Lower lobe of right lung (tissue), 2 donors: Measurements from ENCODE around the gene SNAI1. TPM values are rescaled to one million over a fixed set of nuclear protein-coding genes. Genes with fewer than 3 reads are reported as not detected.

Source experiments
- ATAC-seq, 2 donors: fragments of 200-7000 bp; cut with Tn5 transposase; one replicate each; pipeline ENCODE4 v1.9.1; 2020 to 2022; ENCODE audit warnings: mild to moderate bottlenecking in 2 of 2, moderate library complexity in 2 of 2
- DNase-seq: peaks from one replicate; pipeline ENCODE4 v3.0.0-alpha.2; 2020
- H3K27ac ChIP-seq: fragments of 200-600 bp; one replicate; pipeline ENCODE4 v1.8.0; 2022
- H3K27me3 ChIP-seq: fragments of 200-600 bp; one replicate; pipeline ENCODE4 v1.8.0; 2022; ENCODE audit warnings: low read depth
- H3K36me3 ChIP-seq: fragments of 200-600 bp; one replicate; pipeline ENCODE4 v1.8.0; 2022; ENCODE audit warnings: mild to moderate bottlenecking
- H3K4me1 ChIP-seq: fragments of 200-600 bp; one replicate; pipeline ENCODE4 v1.8.0; 2022
- H3K4me3 ChIP-seq: fragments of 200-600 bp; one replicate; pipeline ENCODE4 v1.8.0; 2022; ENCODE audit warnings: mild to moderate bottlenecking
- H3K9me3 ChIP-seq: fragments of 200-600 bp; one replicate; pipeline ENCODE4 v1.8.0; 2022
- intact Hi-C: fragments of 100-400 bp; cut with DNase I; formaldehyde crosslinking; loops from one replicate; pipeline ENCODE4 v1.11.0; 2022
- total RNA-seq: library from RNA; stranded (reverse); fragmentation: NEBNext Ultra II Directional; extraction: Animal tissue kit (Norgen Biotek cat#: 25700); gene quantifications from one replicate; pipeline ENCODE4 v1.2.1, GENCODE V29; 2021
- TF ChIP-seq, protein P1 (sequence below): fragments of 200-600 bp; IDR thresholded peaks from one replicate; pipeline ENCODE4 v1.8.0; 2022; ENCODE audit warnings: antibody characterized with exemption, mild to moderate bottlenecking
- donor health status: DM: no; HTN: yes; CAD: no; lungs with severe emphysema.

The SNAI1 gene
- total RNA-seq, 1 donor from 2014 or later: 1.9 TPM

DNA sequence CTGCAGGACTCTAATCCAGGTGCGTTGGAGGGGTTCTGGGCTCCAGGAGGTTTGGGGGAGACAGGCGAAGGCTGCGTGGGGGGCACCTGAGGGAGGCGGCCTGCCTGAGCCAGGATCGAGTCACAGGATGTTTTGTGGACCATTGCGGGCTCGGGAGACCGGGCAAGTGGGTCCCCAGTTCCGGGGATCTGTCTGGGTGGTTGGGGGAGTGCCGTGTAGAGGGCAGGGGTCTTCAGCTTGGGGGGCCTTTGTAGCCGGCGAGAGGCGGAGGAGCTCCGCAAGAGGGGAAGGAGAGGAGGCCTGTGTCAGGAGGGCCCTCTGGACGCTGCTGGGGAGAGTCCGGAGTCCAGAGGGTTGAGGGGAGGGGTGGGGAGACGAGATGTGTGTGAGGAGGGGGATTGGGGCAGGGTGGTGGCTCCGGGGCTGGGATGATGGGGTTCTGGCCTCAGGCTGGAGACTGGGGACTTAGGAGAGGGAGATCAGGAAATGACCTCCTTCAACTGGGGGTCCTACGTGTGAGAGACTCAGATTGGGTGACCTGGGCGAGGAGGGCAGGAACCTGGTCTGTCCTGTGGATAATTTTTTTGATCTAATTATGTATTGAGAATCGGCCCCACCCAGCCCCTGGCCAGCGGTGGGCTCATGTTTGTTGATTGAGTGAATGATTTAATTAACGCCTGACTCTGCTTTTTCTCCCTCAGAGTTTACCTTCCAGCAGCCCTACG lies 505 bp downstream of the SNAI1 start:
- peak overlapping the region; percentile 72 for H3K27ac ChIP-seq
- H3K27me3 ChIP-seq: no peaks in the 10 kb centered on the region
- ATAC-seq: no peak
- intact Hi-C loops: no loop called here
- H3K4me1 ChIP-seq: peaks cover 55% of the 10 kb centered on the region
- H3K4me3 ChIP-seq: peak overlapping the region; percentile 62
- TF ChIP-seq, protein P1, sequence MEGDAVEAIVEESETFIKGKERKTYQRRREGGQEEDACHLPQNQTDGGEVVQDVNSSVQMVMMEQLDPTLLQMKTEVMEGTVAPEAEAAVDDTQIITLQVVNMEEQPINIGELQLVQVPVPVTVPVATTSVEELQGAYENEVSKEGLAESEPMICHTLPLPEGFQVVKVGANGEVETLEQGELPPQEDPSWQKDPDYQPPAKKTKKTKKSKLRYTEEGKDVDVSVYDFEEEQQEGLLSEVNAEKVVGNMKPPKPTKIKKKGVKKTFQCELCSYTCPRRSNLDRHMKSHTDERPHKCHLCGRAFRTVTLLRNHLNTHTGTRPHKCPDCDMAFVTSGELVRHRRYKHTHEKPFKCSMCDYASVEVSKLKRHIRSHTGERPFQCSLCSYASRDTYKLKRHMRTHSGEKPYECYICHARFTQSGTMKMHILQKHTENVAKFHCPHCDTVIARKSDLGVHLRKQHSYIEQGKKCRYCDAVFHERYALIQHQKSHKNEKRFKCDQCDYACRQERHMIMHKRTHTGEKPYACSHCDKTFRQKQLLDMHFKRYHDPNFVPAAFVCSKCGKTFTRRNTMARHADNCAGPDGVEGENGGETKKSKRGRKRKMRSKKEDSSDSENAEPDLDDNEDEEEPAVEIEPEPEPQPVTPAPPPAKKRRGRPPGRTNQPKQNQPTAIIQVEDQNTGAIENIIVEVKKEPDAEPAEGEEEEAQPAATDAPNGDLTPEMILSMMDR: no peak
- DNase-seq: no peak
- no peaks in the 10 kb centered on the region for H3K9me3 ChIP-seq
- peaks cover 11% of the 10 kb centered on the region for H3K36me3 ChIP-seq

- TF ChIP-seq, protein P1: no peak
- Histone ChIP-seq H3K4me1 (peaks cover 58% of the 10 kb centered on the region), H3K36me3 (peaks cover 11% of the 10 kb centered on the region), H3K27ac (peak overlapping the region; percentile 72), H3K4me3 (peak overlapping the region; percentile 62), H3K9me3 (no peaks in the 10 kb centered on the region), H3K27me3 (no peaks in the 10 kb centered on the region)
- ATAC-seq (no peak), DNase-seq (no peak)
- intact Hi-C loops: no loop called here
Measured at GRCh38 chr20:49983848-49984408, 1.1 kb downstream of the SNAI1 start.

- peaks cover 58% of the 10 kb centered on the region for H3K4me1 ChIP-seq
- TF ChIP-seq, protein P1: no peak
- H3K27me3 ChIP-seq: no peaks in the 10 kb centered on the region
- no peaks in the 10 kb centered on the region for H3K9me3 ChIP-seq
- H3K4me3 ChIP-seq: peak overlapping the region; percentile 62
- H3K27ac ChIP-seq: peak overlapping the region; percentile 72
- intact Hi-C loops: no loop called here
- peaks cover 11% of the 10 kb centered on the region for H3K36me3 ChIP-seq
- DNase-seq (no peak), ATAC-seq (no peak)
Measured at GRCh38 chr20:49984426-49985153, 1.8 kb downstream of the SNAI1 start.

GRCh38 chr20:49985157-49985556 lies 2.4 kb downstream of the SNAI1 start:
- peaks cover 63% of the 10 kb centered on the region for H3K4me1 ChIP-seq
- no peaks in the 10 kb centered on the region for H3K9me3 ChIP-seq
- peaks cover 11% of the 10 kb centered on the region for H3K36me3 ChIP-seq
- TF ChIP-seq, protein P1: no peak
- H3K27ac ChIP-seq: no peak overlapping the region
- H3K4me3 ChIP-seq: peak overlapping the region; percentile 62
- H3K27me3 ChIP-seq: no peaks in the 10 kb centered on the region
- DNase-seq: no peak
- ATAC-seq: no peak
- intact Hi-C loops: no loop called here

- no peaks in the 10 kb centered on the region for H3K9me3 ChIP-seq
- DNase-seq: no peak
- H3K27me3 ChIP-seq: no peaks in the 10 kb centered on the region
- intact Hi-C loops: no loop called here
- H3K27ac ChIP-seq: no peak overlapping the region
- peaks cover 68% of the 10 kb centered on the region for H3K4me1 ChIP-seq
- no peak for ATAC-seq
- TF ChIP-seq, protein P1: no peak
- peak overlapping the region; percentile 62 for H3K4me3 ChIP-seq
- H3K36me3 ChIP-seq: peaks cover 11% of the 10 kb centered on the region
Measured at GRCh38 chr20:49985617-49986016, 2.8 kb downstream of the SNAI1 start.
